ENCODE measurements around the gene AACS.
"Not testable (repeated sequence)": the region's sequence is repeated elsewhere in the genome, so short reads cannot be mapped to it uniquely, and the experiment has no call there.

Gene AACS

GRCh38 chr12:125031471-125031870, 33.8 kb upstream of the AACS start:
- H3K36me3 ChIP-seq (ENCODE audit: control insufficient read depth, insufficient read depth, low read length); H3K4me3 ChIP-seq (ENCODE audit: low read length); H3K27me3 ChIP-seq (ENCODE audit: control insufficient read depth, insufficient read depth, low read length); H3K4me1 ChIP-seq (ENCODE audit: control insufficient read depth, insufficient read depth, low read length); H3K9me3 ChIP-seq (ENCODE audit: control insufficient read depth, low read length); H3K9ac ChIP-seq (ENCODE audit: low read length): not testable (repeated sequence)

GRCh38 chr12:125032466-125033152, 32.6 kb upstream of the AACS start:
- Histone ChIP-seq H3K9ac (ENCODE audit: low read length) (no peak overlapping the region), H3K36me3 (ENCODE audit: control insufficient read depth, insufficient read depth, low read length) (no peaks in the 10 kb centered on the region), H3K27me3 (ENCODE audit: control insufficient read depth, insufficient read depth, low read length) (no peaks in the 10 kb centered on the region), H3K4me1 (ENCODE audit: control insufficient read depth, insufficient read depth, low read length) (no peaks in the 10 kb centered on the region), H3K4me3 (ENCODE audit: low read length) (no peak overlapping the region), H3K9me3 (ENCODE audit: control insufficient read depth, low read length) (no peaks in the 10 kb centered on the region)

- Histone ChIP-seq H3K9me3 (ENCODE audit: control insufficient read depth, low read length) (no peaks in the 10 kb centered on the region), H3K27me3 (ENCODE audit: control insufficient read depth, insufficient read depth, low read length) (no peaks in the 10 kb centered on the region), H3K36me3 (ENCODE audit: control insufficient read depth, insufficient read depth, low read length) (no peaks in the 10 kb centered on the region), H3K9ac (ENCODE audit: low read length) (no peak overlapping the region), H3K4me3 (ENCODE audit: low read length) (no peak overlapping the region), H3K4me1 (ENCODE audit: control insufficient read depth, insufficient read depth, low read length) (no peaks in the 10 kb centered on the region)
Measured at GRCh38 chr12:125033288-125033687, 31.9 kb upstream of the AACS start.

DNA sequence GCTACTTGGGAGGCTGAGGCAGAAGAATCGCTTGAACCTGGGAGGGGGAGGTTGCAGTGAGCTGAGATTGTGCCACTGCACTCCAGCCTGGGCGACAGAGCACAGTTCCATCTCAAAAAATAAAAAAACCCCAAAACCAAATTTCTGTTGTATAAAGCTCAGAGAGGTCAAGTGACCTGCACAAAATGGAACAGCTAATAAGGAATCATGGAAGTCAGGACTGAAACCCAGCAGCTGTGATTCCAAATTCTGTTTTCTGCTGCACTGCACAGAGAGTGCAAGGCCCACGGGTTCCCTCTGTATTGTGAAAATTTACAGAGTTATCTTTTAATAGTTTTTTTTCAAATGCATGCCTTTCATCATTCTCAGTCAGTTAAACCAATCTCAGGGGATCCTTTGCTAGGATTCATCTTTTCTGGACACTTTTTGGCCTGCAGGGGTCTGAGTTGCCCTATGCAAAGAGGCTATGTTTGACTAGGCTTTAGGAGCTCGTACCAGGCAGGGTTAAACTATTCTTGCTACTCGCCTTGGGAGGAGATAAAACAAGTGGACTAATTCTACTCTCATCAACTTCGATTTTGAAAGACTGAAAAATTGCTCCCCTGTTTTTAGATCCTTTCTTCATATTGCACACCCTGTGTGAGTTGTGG, 26.1 kb upstream of the AACS start:
- H3K9ac ChIP-seq (ENCODE audit: low read length), result no peak overlapping the region
- H3K27me3 ChIP-seq (ENCODE audit: control insufficient read depth, insufficient read depth, low read length), result no peaks in the 10 kb centered on the region
- no peak overlapping the region for H3K4me3 ChIP-seq (ENCODE audit: low read length)
- no peaks in the 10 kb centered on the region for H3K36me3 ChIP-seq (ENCODE audit: control insufficient read depth, insufficient read depth, low read length)
- H3K4me1 ChIP-seq (ENCODE audit: control insufficient read depth, insufficient read depth, low read length), result no peaks in the 10 kb centered on the region
- H3K9me3 ChIP-seq (ENCODE audit: control insufficient read depth, low read length), result no peaks in the 10 kb centered on the region

DNA sequence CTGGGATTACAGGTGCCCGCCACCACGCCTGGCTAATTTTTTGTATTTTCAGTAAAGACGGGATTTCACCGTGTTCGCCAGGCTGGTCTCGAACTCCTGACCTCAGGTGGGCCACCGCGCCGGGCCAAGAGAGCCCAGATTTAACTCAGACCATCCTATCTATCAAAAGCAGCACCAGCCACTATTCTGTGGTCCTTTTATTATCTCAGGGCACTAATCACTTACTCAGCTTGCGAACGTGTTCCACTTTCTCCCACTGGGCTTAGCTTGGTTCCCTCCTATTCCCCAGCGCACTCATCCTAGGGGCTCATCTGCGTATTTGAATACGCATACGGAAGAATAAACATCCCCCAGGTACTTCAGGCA, 16.2 kb upstream of the AACS start:
- H3K9ac ChIP-seq (ENCODE audit: low read length), result peak overlapping the region; percentile 8
- peak overlapping the region; percentile 16 for H3K4me3 ChIP-seq (ENCODE audit: low read length)
- H3K4me1 ChIP-seq (ENCODE audit: control insufficient read depth, insufficient read depth, low read length), result no peaks in the 10 kb centered on the region
- no peaks in the 10 kb centered on the region for H3K9me3 ChIP-seq (ENCODE audit: control insufficient read depth, low read length)
- H3K27me3 ChIP-seq (ENCODE audit: control insufficient read depth, insufficient read depth, low read length), result no peaks in the 10 kb centered on the region
- H3K36me3 ChIP-seq (ENCODE audit: control insufficient read depth, insufficient read depth, low read length), result no peaks in the 10 kb centered on the region

- H3K4me1 ChIP-seq (ENCODE audit: control insufficient read depth, insufficient read depth, low read length), result no peaks in the 10 kb centered on the region
- H3K4me3 ChIP-seq (ENCODE audit: low read length), result no peak overlapping the region
- H3K9ac ChIP-seq (ENCODE audit: low read length), result no peak overlapping the region
- no peaks in the 10 kb centered on the region for H3K9me3 ChIP-seq (ENCODE audit: control insufficient read depth, low read length)
- H3K36me3 ChIP-seq (ENCODE audit: control insufficient read depth, insufficient read depth, low read length), result no peaks in the 10 kb centered on the region
- H3K27me3 ChIP-seq (ENCODE audit: control insufficient read depth, insufficient read depth, low read length), result no peaks in the 10 kb centered on the region
Measured at GRCh38 chr12:125050446-125050845, 14.8 kb upstream of the AACS start.

DNA sequence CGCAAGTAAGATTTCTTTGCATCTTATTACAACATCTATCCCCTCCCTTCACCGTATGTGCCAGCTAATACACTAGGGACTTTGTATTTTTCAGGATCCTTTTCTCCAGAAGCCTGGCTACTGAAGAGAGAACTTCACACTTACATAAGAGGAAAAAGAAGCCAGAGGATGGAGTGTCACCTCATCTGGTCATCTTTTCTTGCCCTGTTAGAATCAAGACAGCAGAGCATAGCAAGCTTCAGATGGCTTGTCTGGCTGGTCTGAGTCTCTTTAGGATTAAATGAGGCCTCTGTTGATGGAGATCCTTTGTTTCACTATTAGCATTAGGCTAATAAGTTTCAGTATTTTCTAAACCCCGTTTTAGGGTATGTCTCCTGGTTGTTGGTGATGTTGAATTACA, 14.4 kb upstream of the AACS start:
- Histone ChIP-seq H3K4me3 (ENCODE audit: low read length) (no peak overlapping the region), H3K9ac (ENCODE audit: low read length) (no peak overlapping the region), H3K4me1 (ENCODE audit: control insufficient read depth, insufficient read depth, low read length) (no peaks in the 10 kb centered on the region), H3K27me3 (ENCODE audit: control insufficient read depth, insufficient read depth, low read length) (no peaks in the 10 kb centered on the region), H3K9me3 (ENCODE audit: control insufficient read depth, low read length) (no peaks in the 10 kb centered on the region), H3K36me3 (ENCODE audit: control insufficient read depth, insufficient read depth, low read length) (no peaks in the 10 kb centered on the region)

- Histone ChIP-seq H3K4me1 (ENCODE audit: control insufficient read depth, insufficient read depth, low read length) (no peaks in the 10 kb centered on the region), H3K9me3 (ENCODE audit: control insufficient read depth, low read length) (no peaks in the 10 kb centered on the region), H3K9ac (ENCODE audit: low read length) (no peak overlapping the region), H3K36me3 (ENCODE audit: control insufficient read depth, insufficient read depth, low read length) (no peaks in the 10 kb centered on the region), H3K27me3 (ENCODE audit: control insufficient read depth, insufficient read depth, low read length) (no peaks in the 10 kb centered on the region), H3K4me3 (ENCODE audit: low read length) (no peak overlapping the region)
Measured at GRCh38 chr12:125053821-125054220, 11.4 kb upstream of the AACS start.

DNA sequence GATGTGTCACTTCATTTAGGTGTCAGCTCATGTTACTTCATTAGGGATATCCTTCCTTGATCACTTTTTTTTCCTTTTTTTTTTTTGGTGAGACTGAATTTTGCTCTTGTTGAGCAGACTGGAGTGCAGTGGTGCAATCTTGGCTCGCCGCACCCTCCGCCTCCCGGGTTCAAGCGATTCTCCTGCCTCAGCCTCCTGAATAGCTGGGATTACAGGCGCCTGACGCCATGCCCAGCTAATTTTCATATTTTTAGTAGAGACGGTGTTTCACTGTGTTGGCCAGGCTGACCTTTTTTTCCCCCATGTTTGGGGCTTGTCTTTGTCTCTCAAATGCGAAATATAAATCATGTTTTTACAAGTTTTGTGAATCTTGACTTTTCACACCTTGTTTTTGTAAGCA, 9.6 kb upstream of the AACS start:
- H3K4me1 ChIP-seq (ENCODE audit: control insufficient read depth, insufficient read depth, low read length), result no peaks in the 10 kb centered on the region
- H3K36me3 ChIP-seq (ENCODE audit: control insufficient read depth, insufficient read depth, low read length), result no peaks in the 10 kb centered on the region
- H3K9ac ChIP-seq (ENCODE audit: low read length), result no peak overlapping the region
- H3K9me3 ChIP-seq (ENCODE audit: control insufficient read depth, low read length), result no peaks in the 10 kb centered on the region
- H3K27me3 ChIP-seq (ENCODE audit: control insufficient read depth, insufficient read depth, low read length), result no peaks in the 10 kb centered on the region
- no peak overlapping the region for H3K4me3 ChIP-seq (ENCODE audit: low read length)

- H3K4me3 ChIP-seq (ENCODE audit: low read length), result no peak overlapping the region
Measured at GRCh38 chr12:125056306-125056705, 8.9 kb upstream of the AACS start.

GRCh38 chr12:125057708-125058107, 7.5 kb upstream of the AACS start:
- Histone ChIP-seq H3K4me1 (ENCODE audit: control insufficient read depth, insufficient read depth, low read length) (no peaks in the 10 kb centered on the region), H3K36me3 (ENCODE audit: control insufficient read depth, insufficient read depth, low read length) (no peaks in the 10 kb centered on the region), H3K9ac (ENCODE audit: low read length) (no peak overlapping the region), H3K27me3 (ENCODE audit: control insufficient read depth, insufficient read depth, low read length) (no peaks in the 10 kb centered on the region), H3K9me3 (ENCODE audit: control insufficient read depth, low read length) (no peaks in the 10 kb centered on the region), H3K4me3 (ENCODE audit: low read length) (no peak overlapping the region)

More at GRCh38 chr12:125056306-125056705, 8.9 kb upstream of the AACS start:
- Histone ChIP-seq H3K27me3 (ENCODE audit: control insufficient read depth, insufficient read depth, low read length) (no peaks in the 10 kb centered on the region), H3K36me3 (ENCODE audit: control insufficient read depth, insufficient read depth, low read length) (no peaks in the 10 kb centered on the region), H3K9me3 (ENCODE audit: control insufficient read depth, low read length) (no peaks in the 10 kb centered on the region), H3K9ac (ENCODE audit: low read length) (no peak overlapping the region), H3K4me1 (ENCODE audit: control insufficient read depth, insufficient read depth, low read length) (no peaks in the 10 kb centered on the region)

DNA sequence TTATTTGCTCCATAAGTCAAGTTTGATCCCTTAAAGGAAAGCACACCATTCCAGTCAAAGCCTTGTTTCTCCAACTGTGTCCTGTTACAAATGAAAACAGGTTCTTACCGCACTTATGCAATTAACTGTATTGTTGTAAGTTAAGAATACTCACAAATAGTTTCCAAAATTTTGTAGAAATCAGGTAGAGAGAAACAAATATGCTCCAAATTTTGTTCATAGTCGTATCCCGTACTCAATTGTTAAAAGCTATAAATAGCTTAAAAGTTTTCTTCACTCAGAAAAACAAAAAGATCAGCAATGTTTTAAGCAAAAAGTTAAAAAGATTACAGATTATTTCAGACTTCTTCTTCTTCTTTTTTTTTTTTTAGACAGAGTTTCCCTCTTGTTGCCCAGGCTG, 4.0 kb upstream of the AACS start:
- Histone ChIP-seq H3K9me3 (ENCODE audit: control insufficient read depth, low read length) (no peaks in the 10 kb centered on the region), H3K36me3 (ENCODE audit: control insufficient read depth, insufficient read depth, low read length) (no peaks in the 10 kb centered on the region), H3K4me3 (ENCODE audit: low read length) (no peak overlapping the region), H3K9ac (ENCODE audit: low read length) (no peak overlapping the region), H3K4me1 (ENCODE audit: control insufficient read depth, insufficient read depth, low read length) (peaks cover 12% of the 10 kb centered on the region), H3K27me3 (ENCODE audit: control insufficient read depth, insufficient read depth, low read length) (no peaks in the 10 kb centered on the region)

- not testable (repeated sequence) for H3K4me3 ChIP-seq (ENCODE audit: low read length); H3K9ac ChIP-seq (ENCODE audit: low read length); H3K9me3 ChIP-seq (ENCODE audit: control insufficient read depth, low read length); H3K36me3 ChIP-seq (ENCODE audit: control insufficient read depth, insufficient read depth, low read length); H3K27me3 ChIP-seq (ENCODE audit: control insufficient read depth, insufficient read depth, low read length)
- H3K4me1 ChIP-seq (ENCODE audit: control insufficient read depth, insufficient read depth, low read length), result peaks cover 22% of the 10 kb centered on the region
Measured at GRCh38 chr12:125063522-125063921, 1.7 kb upstream of the AACS start.
